ENCODE data around the gene VPS26B. TPM values are rescaled to one million over a fixed set of nuclear protein-coding genes. Genes with fewer than 3 reads are reported as not detected.

Gene VPS26B
- total and polyA plus RNA-seq, 2 experiments from 2014 or later = 10.1 to 29.1 TPM

DNA sequence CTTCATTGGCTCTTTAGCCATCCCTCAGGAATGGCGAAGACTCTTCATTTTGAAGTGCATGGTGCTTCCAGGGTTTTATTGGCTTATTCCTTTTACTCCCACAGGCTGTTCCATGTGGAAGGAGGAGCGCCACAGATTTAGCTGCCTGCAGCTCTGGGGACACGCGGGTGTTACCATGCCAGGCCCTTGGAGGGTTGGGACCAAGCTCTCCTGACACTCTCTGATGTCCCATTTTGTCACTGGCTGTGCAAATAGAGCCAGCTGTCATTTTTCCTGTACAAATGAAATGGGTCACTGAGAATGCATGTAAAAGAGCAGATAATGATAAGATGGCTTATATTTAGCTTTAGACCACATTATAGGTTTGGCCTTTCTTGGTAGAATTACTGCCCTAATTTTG lies 19.4 kb downstream of the VPS26B start (continued):
- TF ChIP-seq, protein P1, sequence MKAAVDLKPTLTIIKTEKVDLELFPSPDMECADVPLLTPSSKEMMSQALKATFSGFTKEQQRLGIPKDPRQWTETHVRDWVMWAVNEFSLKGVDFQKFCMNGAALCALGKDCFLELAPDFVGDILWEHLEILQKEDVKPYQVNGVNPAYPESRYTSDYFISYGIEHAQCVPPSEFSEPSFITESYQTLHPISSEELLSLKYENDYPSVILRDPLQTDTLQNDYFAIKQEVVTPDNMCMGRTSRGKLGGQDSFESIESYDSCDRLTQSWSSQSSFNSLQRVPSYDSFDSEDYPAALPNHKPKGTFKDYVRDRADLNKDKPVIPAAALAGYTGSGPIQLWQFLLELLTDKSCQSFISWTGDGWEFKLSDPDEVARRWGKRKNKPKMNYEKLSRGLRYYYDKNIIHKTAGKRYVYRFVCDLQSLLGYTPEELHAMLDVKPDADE (IDR thresholded peaks at IDR 0.05) = no peak
- TF ChIP-seq STAT1 (IDR thresholded peaks at IDR 0.05; ENCODE audit: unreplicated experiment) = no peak

DNA sequence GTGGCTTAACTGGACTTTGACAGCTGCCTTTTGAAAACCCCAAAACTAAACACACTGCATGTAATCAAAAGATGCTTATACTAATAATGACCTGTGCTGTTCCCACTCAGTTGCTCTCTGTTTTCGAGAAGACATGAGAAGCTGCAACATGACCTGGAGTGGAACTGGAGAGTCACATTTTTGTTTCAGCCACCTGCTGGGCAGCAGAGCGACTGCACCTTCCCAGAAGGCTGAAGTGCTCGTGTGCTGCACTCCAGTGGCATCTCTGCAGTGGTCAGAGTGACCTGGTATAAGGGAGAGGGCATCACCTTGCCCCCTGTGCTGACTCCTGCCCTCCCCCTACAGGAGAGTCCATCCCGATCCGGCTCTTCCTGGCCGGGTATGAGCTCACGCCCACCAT lies 20.1 kb downstream of the VPS26B start:
- no peak overlapping the region for H3K4me3 Mint-ChIP-seq

DNA sequence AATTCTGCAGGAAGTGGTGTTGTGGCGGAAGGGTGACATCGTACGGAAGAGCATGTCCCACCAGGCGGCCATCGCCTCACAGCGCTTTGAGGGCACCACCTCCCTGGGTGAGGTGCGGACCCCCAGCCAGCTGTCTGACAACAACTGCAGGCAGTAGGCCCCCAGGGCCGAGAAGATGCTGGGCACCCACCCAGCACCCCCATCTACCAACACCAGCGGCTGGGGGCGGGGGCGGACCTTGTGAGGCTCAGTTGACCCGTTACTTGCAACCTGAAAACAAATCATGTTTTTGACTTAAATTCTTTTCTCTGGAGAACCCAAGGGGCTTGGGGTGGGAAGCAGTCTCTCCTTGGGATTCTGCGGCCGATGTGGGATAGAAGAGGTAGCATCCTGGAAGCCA lies 21.0 kb downstream of the VPS26B start:
- peaks cover 20% of the 10 kb centered on the region for H3K36me3 ChIP-seq (ENCODE audit: insufficient read depth)
- H3F3A ChIP-seq (replicated peaks; ENCODE audit: low read depth) = no peaks in the 10 kb centered on the region
- no peak overlapping the region for H3K27ac ChIP-seq (ENCODE audit: low read depth)
- DNase-seq (ENCODE audit: low spot score) = no peak
- H3K4me1 ChIP-seq (ENCODE audit: insufficient read depth) = no peaks in the 10 kb centered on the region
- H2AFZ ChIP-seq = no peak overlapping the region
- no peak overlapping the region for H3K4me2 ChIP-seq
- H3K27ac Mint-ChIP-seq = no peak overlapping the region
- H3K9me3 Mint-ChIP-seq = no peaks in the 10 kb centered on the region
- no peak for ATAC-seq
- H3K79me2 ChIP-seq (replicated peaks; ENCODE audit: insufficient read depth) = no peaks in the 10 kb centered on the region
- no peaks in the 10 kb centered on the region for H3K9me2 ChIP-seq (ENCODE audit: insufficient read depth)
- H3K27me3 ChIP-seq (ENCODE audit: insufficient read depth) = no peaks in the 10 kb centered on the region
- H3K4me3 Mint-ChIP-seq = no peak overlapping the region
- no peaks in the 10 kb centered on the region for H4K20me1 ChIP-seq (replicated peaks; ENCODE audit: insufficient read depth)
- no peak overlapping the region for H3K4me3 ChIP-seq
- H3K4me1 Mint-ChIP-seq = peaks cover 9% of the 10 kb centered on the region; the same call in 2 of the 3 replicates
- peaks cover 45% of the 10 kb centered on the region for H3K36me3 Mint-ChIP-seq (ENCODE audit: low read depth)
- no peaks in the 10 kb centered on the region for H3K27me3 Mint-ChIP-seq (ENCODE audit: insufficient read depth, low read depth, poor library complexity)
- TF ChIP-seq, protein P1 (IDR thresholded peaks at IDR 0.05) = no peak
- TF ChIP-seq EZH2 (IDR thresholded peaks at IDR 0.05; ENCODE audit: low read depth, unreplicated experiment) = no peak

More for the DNA sequence above, 20.1 kb downstream of the VPS26B start:
- ATAC-seq = peak; percentile 86
- Mint-ChIP-seq H3K27ac (no peak overlapping the region), H3K4me1 (peaks cover 9% of the 10 kb centered on the region; the same call in 2 of the 3 replicates), H3K36me3 (ENCODE audit: low read depth) (peaks cover 38% of the 10 kb centered on the region), H3K9me3 (no peaks in the 10 kb centered on the region), H3K27me3 (ENCODE audit: insufficient read depth, low read depth, poor library complexity) (no peaks in the 10 kb centered on the region)
- TF ChIP-seq CREB1 (CRISPR knock-in tag; IDR thresholded peaks at IDR 0.05; ENCODE audit: low read depth) = no peak
- TF ChIP-seq, protein P2, sequence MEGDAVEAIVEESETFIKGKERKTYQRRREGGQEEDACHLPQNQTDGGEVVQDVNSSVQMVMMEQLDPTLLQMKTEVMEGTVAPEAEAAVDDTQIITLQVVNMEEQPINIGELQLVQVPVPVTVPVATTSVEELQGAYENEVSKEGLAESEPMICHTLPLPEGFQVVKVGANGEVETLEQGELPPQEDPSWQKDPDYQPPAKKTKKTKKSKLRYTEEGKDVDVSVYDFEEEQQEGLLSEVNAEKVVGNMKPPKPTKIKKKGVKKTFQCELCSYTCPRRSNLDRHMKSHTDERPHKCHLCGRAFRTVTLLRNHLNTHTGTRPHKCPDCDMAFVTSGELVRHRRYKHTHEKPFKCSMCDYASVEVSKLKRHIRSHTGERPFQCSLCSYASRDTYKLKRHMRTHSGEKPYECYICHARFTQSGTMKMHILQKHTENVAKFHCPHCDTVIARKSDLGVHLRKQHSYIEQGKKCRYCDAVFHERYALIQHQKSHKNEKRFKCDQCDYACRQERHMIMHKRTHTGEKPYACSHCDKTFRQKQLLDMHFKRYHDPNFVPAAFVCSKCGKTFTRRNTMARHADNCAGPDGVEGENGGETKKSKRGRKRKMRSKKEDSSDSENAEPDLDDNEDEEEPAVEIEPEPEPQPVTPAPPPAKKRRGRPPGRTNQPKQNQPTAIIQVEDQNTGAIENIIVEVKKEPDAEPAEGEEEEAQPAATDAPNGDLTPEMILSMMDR (conservative IDR thresholded peaks at IDR 0.05; ENCODE audit: low read depth in 2 of 2) = peak; percentile 42 to 48
- TF ChIP-seq, protein P1 (IDR thresholded peaks at IDR 0.05) = no peak
- TF ChIP-seq STAT1 (IDR thresholded peaks at IDR 0.05; ENCODE audit: unreplicated experiment) = no peak
- Histone ChIP-seq H3K27ac (ENCODE audit: low read depth) (no peak overlapping the region), H3K79me2 (replicated peaks; ENCODE audit: insufficient read depth) (no peaks in the 10 kb centered on the region), H3K4me3 (no peak overlapping the region), H3K27me3 (ENCODE audit: insufficient read depth) (no peaks in the 10 kb centered on the region), H3F3A (replicated peaks; ENCODE audit: low read depth) (no peaks in the 10 kb centered on the region), H3K9me2 (ENCODE audit: insufficient read depth) (no peaks in the 10 kb centered on the region), H2AFZ (no peak overlapping the region), H3K4me1 (ENCODE audit: insufficient read depth) (no peaks in the 10 kb centered on the region), H3K36me3 (ENCODE audit: insufficient read depth) (peaks cover 12% of the 10 kb centered on the region; the same call in 1 of the 2 replicates), H3K4me2 (no peak overlapping the region), H4K20me1 (replicated peaks; ENCODE audit: insufficient read depth) (no peaks in the 10 kb centered on the region)
- peak; percentile 44 for DNase-seq (ENCODE audit: low spot score)
